Stimulated activated CD8-positive, alpha-beta memory T cell treated with anti-CD3 and anti-CD28 coated beads, Interleukin-4, amount 100 ng/mL, for 48 hours (primary cell): ENCODE results near the gene TSEN54.

ENCODE experiments used
- DNase-seq: peaks from one replicate; pipeline ENCODE4 v3.0.0-alpha.2; 2020

TSEN54 gene

DNA sequence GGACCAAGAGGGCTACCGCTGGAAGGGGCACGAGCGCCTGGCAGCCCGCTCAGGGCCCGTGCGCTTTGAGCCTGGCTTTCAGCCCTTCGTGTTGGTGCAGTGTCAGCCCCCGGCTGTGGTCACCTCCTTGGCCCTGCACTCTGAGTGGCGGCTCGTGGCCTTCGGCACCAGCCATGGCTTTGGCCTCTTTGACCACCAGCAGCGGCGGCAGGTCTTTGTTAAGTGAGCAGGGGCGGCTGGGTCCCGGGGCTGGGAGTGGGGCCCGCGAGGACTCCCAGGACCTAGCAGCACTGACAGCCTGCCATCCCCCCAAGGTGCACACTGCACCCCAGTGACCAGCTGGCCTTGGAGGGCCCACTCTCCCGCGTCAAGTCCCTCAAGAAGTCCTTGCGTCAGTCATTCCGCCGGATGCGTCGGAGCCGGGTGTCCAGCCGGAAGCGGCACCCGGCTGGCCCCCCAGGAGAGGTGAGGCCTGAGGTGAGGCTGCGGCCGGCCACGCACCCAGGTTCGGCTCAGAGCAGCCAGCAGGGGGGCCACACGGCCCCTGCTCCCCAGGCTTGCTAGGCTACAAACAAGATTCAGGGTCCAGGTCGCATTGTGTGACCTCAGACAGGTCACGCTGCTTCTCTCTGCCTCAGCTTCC, 53.8 kb downstream of the TSEN54 start:
- no peak for DNase-seq

DNA sequence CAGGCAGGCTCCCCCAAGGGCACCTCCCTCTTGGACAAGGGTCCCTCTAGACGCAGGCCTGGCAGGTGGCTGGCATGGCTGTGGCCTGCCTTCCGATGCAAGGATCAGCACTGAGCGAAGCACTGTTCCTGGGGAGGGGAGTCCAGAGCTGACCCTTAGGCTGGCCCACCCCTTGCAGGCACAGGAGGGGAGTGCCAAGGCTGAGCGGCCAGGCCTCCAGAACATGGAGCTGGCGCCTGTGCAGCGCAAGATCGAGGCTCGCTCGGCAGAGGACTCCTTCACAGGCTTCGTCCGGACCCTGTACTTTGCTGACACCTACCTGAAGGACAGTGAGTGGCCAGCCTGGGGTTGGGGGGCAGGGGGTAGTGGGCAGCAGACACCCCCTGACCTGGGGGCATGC, 54.4 kb downstream of the TSEN54 start:
- no peak for DNase-seq

DNA sequence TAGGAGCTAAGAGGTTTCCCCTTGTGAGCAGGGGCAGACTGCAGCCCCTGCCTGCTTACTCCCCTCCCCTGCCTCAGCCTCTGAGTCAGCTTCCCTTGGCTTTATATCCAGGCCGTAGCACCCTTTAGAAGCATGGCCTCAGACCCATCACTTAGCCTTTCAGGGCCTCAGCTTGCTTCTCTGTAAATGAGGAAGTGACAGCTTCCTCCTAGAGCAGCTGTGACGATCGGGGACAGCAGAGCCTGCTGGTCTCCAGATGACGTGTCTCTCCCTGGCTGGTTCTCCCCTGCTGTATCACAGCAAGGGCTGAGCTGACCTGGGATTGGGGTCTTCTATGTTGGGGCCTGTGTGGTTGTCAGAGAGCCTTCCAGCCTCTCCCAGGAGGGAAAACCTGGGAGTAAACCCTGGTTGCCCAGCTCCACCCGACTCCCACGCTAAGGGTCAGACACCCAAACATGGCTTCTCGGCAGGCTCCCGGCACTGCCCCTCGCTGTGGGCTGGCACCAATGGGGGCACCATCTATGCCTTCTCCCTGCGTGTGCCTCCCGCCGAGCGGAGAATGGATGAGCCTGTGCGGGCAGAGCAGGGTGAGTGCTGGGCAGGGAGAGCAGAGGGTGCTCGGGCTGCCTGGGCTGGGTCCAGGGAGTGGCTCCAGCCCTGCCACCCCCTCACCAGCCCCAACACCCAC, 55.0 kb downstream of the TSEN54 start:
- peak; percentile 28 for DNase-seq

DNA sequence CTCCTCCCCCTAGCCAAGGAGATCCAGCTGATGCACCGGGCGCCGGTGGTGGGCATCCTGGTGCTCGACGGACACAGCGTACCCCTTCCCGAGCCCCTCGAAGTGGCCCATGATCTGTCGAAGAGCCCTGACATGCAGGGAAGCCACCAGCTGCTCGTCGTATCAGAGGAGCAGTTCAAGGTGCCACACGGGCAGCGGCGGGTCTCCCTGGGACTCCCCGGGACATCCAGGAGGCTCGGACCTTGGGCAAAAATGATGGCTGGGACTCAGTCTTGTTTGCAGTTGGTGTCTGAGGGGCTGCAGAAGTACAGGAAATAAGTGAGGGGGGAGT, 55.5 kb downstream of the TSEN54 start:
- no peak for DNase-seq

DNA sequence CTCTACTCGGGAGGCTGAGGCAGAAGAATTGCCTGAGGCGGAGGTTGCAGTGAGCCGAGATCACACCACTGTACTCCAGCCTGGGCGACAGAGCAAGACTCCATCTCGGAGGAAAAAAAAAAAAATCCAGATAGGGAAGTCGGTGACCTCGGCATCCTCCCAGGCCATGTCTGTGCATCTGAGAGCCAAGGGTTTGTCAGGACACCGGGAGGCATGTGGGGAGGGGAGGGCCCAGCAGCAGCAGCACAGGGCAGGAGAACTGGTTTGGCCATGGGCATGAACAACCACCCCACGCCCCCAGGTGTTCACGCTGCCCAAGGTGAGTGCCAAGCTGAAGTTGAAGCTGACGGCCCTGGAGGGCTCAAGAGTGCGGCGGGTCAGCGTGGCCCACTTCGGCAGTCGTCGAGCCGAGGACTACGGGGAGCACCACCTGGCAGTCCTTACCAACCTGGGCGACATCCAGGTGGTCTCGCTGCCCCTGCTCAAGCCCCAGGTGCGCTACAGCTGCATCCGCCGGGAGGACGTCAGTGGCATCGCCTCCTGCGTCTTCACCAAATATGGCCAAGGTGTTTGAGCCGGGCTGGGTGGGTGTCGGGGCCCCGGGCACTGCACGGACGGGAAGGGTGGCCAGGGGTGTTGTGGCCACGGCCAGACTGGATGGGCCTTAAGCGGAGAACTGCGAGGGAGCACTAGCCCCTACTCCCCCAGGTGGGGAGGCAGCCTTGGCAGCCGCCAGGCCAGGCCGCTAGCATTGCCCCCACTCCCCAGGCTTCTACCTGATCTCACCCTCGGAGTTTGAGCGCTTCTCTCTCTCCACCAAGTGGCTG, 56.6 kb downstream of the TSEN54 start:
- no peak for DNase-seq

DNA sequence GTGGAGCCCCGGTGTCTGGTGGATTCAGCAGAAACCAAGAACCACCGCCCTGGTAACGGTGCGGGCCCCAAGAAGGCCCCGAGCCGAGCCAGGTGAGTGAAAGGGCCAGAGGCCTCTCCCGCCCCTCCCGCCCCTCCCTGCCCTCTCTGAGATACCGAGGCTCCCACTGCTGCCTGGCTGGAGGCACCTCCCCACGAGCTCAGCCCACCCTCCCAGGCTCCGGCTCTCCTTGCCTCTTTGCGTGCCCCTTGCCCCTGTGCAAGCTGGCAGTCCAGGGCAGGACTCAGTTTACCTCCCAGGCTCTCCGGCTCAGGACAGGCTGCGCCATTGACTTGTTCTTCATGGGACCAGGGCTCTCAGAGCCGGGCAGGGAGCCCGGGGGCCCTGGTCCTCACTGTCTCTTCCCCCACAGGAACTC, 57.2 kb downstream of the TSEN54 start:
- DNase-seq: no peak

DNA sequence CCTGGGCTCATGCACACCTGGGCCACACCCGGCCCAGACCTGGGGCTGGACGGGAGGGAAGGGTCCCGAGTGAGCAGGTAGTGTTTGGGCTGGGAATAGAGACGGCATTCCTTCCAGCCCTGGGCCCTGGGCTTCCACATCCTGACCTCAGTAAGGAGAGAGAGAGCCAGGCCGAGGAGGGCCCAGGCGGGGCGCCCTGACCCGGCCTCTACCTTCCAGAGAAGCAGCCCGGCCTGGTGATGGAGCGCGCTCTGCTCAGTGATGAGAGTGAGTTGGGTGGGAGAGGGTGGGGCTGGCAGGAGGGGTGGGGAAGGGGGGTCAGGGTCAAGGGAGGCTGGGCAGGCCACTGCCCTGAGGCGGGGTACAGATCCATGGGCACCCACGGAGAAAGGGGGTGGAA, 57.7 kb downstream of the TSEN54 start:
- DNase-seq: no peak
